Upper lobe of right lung (tissue), 1 donor: ENCODE data around the gene SPHK2. TPM values are rescaled to one million over a fixed set of nuclear protein-coding genes. Genes with fewer than 3 reads are reported as not detected.
A peak's percentile ranks its signal among the peaks of the same experiment; 100 is the strongest.

Experiments
- ATAC-seq: fragments of 200-7000 bp; cut with Tn5 transposase; one replicate; pipeline ENCODE4 v1.9.1; 2020; ENCODE audit warnings: mild to moderate bottlenecking, moderate library complexity
- DNase-seq: peaks from one replicate; pipeline ENCODE4 v3.0.0-alpha.2; 2020
- H3K27ac ChIP-seq: fragments of 200-600 bp; one replicate; pipeline ENCODE4 v1.8.0; 2022
- H3K27me3 ChIP-seq: fragments of 200-600 bp; one replicate; pipeline ENCODE4 v1.8.0; 2022; ENCODE audit warnings: mild to moderate bottlenecking
- H3K36me3 ChIP-seq: fragments of 200-600 bp; one replicate; pipeline ENCODE4 v1.8.0; 2022
- H3K4me1 ChIP-seq: fragments of 200-600 bp; one replicate; pipeline ENCODE4 v1.8.0; 2022
- H3K4me3 ChIP-seq: fragments of 200-600 bp; one replicate; pipeline ENCODE4 v1.8.0; 2022; ENCODE audit warnings: mild to moderate bottlenecking
- H3K9me3 ChIP-seq: fragments of 200-600 bp; one replicate; pipeline ENCODE4 v1.8.0; 2022
- intact Hi-C: fragments of 100-400 bp; cut with DNase I; formaldehyde crosslinking; loops from one replicate; pipeline ENCODE4 v1.11.0; 2022
- total RNA-seq: library from RNA; stranded (reverse); fragmentation: NEBNext Ultra II Directional; extraction: Animal tissue kit (Norgen Biotek cat#: 25700); gene quantifications from one replicate; pipeline ENCODE4 v1.2.1, GENCODE V29; 2021
- TF ChIP-seq, protein P1 (sequence below): fragments of 200-600 bp; IDR thresholded peaks from one replicate; pipeline ENCODE4 v1.8.0; 2022; ENCODE audit warnings: antibody characterized with exemption
- donor health status: DM: no; HTN: yes; CAD: no; lungs with severe emphysema.

The SPHK2 gene
- total RNA-seq, 1 donor from 2014 or later: 23.3 TPM

DNA sequence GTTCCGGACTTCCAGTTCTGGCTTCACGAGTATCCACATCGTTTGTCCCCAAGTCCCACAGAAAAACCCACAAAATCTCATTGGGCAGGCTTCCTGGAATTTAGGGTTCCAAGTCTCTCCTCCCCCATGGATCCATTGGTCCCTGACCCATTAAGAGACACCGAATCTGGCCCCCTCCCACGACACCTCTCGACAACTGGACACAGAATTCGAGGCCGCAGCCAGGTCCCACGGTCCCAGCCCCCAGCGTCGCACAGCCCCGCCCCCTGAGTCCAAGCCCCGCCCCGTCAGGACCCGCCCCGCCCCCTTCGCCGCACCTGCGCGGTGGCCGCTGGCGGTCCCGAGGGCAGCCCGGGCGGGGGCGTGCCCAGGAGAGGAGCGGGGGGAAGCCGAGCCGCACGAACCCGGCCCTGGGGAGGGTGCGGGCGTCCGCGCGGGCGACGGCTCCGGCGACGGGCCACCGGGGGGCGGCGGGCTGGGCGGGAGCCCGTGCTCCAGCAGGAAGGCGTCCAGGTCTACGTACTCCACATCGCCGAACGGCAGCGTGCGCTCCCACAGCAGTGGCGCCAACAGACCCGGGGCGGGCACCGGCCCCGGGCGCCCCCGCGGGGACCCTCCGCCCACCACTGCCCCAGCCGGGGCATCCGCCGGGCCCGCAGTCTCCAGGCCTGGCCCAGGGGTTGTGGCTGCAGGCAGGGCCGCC is 16.1 kb downstream of the SPHK2 start:
- peaks cover 43% of the 10 kb centered on the region for H3K4me1 ChIP-seq
- TF ChIP-seq, protein P1, sequence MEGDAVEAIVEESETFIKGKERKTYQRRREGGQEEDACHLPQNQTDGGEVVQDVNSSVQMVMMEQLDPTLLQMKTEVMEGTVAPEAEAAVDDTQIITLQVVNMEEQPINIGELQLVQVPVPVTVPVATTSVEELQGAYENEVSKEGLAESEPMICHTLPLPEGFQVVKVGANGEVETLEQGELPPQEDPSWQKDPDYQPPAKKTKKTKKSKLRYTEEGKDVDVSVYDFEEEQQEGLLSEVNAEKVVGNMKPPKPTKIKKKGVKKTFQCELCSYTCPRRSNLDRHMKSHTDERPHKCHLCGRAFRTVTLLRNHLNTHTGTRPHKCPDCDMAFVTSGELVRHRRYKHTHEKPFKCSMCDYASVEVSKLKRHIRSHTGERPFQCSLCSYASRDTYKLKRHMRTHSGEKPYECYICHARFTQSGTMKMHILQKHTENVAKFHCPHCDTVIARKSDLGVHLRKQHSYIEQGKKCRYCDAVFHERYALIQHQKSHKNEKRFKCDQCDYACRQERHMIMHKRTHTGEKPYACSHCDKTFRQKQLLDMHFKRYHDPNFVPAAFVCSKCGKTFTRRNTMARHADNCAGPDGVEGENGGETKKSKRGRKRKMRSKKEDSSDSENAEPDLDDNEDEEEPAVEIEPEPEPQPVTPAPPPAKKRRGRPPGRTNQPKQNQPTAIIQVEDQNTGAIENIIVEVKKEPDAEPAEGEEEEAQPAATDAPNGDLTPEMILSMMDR: no peak
- intact Hi-C loops: no loop called here
- peak overlapping the region; percentile 80 for H3K4me3 ChIP-seq
- no peaks in the 10 kb centered on the region for H3K27me3 ChIP-seq
- DNase-seq (peak; percentile 90), ATAC-seq (peak; percentile 61)
- peak overlapping the region; percentile 93 for H3K27ac ChIP-seq
- peaks cover 18% of the 10 kb centered on the region for H3K36me3 ChIP-seq
- H3K9me3 ChIP-seq: no peaks in the 10 kb centered on the region

DNA sequence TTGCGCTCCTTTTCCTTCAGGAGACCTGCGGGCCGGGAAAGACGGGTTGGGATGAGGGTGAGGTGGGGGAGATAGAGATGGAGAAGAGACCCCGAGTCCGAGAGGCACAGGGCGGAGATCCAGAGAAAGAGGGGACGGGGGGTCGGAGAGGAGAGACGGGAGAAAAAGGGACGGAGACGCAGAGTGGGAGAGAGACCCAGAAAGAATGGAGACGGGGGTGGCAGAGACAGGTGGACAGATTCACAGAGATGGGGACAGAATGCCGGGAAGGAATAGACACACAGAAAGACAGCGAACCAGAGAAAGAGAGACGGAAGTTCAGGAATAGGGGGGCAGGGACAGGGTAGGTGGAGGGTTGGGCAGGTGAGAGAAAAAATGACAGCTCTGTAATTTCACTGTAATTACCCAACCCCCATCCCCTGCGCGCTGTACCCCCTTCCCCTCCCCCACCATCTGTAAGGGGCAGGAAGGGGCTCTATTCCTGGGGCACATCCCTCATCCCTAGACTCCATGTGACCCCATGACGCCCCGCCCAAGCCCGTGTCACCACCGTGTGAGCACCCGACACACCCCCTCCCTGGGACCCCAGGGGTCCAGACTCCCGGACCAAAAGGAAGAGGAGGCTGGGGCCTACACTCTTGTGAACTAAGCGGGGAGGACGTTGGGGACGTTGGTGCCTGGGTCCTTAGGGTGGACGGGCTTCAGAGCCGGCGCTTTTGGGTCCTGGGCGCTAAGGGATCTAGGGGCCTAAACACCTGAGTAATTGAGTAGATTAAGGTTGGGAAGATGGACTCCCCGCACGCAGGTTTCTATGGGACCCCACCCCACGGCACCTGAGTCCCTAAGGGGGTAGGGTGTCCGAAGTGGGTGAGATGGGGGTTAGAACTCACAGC is 16.9 kb downstream of the SPHK2 start:
- Histone ChIP-seq H3K4me3 (peak overlapping the region; percentile 80), H3K27ac (peak overlapping the region; percentile 93), H3K9me3 (no peaks in the 10 kb centered on the region), H3K27me3 (no peaks in the 10 kb centered on the region), H3K36me3 (peaks cover 11% of the 10 kb centered on the region), H3K4me1 (peaks cover 36% of the 10 kb centered on the region)
- intact Hi-C loops: no loop called here
- TF ChIP-seq, protein P1: no peak
- DNase-seq: peak; percentile 85
- ATAC-seq: no peak

DNA sequence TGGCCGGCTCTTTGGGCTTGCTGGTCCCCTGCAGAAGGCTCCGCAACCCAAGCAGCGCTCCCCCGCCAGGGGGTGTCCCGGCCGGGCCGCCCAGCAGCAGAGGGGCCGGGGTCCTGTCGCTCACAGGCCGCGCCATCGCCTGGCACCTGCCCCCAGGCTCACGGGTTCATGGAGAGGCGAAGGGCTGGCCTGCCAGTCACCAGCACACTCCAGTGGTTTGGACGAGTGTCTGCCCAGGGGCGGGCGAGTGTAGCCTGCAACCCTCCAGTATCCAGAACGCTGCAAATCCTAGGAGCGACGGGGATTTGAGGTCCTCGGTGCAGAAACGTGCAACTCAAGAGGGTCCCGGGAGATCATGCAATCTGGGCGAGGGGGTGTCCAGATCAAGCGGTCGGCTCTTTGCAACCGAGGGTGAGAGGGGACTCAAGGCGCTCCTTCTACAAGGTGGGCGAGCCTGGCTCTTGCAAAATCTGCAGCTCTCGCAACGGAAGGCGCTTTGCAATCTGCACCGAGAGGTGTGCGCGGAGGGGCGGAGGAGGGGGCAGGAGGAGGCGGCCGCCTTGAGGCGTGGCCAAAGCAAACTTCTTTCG is 17.6 kb downstream of the SPHK2 start, which contains the start of gene DBP:
TSS of gene DBP (minus strand) at position 521 of the 590 bp plus-strand sequence. CDS start at position 136, 385 bp downstream.
- Histone ChIP-seq H3K27me3 (no peaks in the 10 kb centered on the region), H3K36me3 (peaks cover 10% of the 10 kb centered on the region), H3K4me3 (peak within 1 kb of the TSS; percentile 80), H3K27ac (peak within 1 kb of the TSS; percentile 93), H3K9me3 (no peaks in the 10 kb centered on the region), H3K4me1 (peaks cover 32% of the 10 kb centered on the region)
- peak; percentile 88 for DNase-seq
- peak; percentile 3 for ATAC-seq
- intact Hi-C loops: no loop called here
- TF ChIP-seq, protein P1: peak; percentile 21

DNA sequence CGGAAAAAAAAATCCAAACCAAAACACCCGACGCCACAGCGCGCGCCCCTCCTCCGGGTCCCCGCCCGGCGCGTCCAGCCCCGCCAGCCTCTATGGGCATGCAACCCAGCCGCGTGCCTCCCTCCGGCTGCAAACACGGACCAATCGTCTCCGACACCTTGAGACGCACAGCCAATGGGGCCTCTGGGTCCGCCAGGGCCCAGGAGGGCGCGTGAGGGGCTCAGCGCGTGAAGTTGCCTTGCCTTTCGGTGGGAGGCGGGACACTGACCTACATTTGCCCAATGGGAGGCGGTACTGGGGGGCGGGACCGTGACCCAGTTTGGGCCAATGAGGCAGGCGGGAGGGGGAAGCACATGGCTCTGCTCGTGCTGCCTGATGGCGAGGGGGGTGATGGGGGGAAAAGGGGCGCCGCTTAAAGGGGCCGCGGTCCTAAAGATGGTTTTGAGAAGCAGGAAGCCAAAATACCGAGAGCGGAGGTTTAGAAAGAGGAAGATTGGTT is 18.2 kb downstream of the SPHK2 start:
- DNase-seq: peak; percentile 100
- Histone ChIP-seq H3K27me3 (no peaks in the 10 kb centered on the region), H3K9me3 (no peaks in the 10 kb centered on the region), H3K4me1 (peaks cover 31% of the 10 kb centered on the region), H3K36me3 (peaks cover 9% of the 10 kb centered on the region), H3K27ac (peak overlapping the region; percentile 93), H3K4me3 (peak overlapping the region; percentile 80)
- intact Hi-C loops: no loop called here
- peak; percentile 81 for ATAC-seq
- TF ChIP-seq, protein P1: no peak
